OCI-LY3 (cell line): ENCODE measurements around the gene SIX1.

Source experiments
- H2AFZ ChIP-seq: fragments of 200-600, 300-600 bp; shearing (Covaris generic); 2 replicates; pipeline ENCODE4 v1.6.0; 2014; ENCODE audit warnings: antibody characterized with exemption, low read depth, low read length
- H3K27ac ChIP-seq: fragments of 200-600, 300-600 bp; sonication (generic); 2 replicates; pipeline ENCODE4 v1.5.1; 2014; ENCODE audit warnings: mild to moderate bottlenecking, low read length, moderate library complexity, mixed read lengths
- H3K27me3 ChIP-seq: fragments of 200-600, 300-600 bp; sonication (generic); 2 replicates; pipeline ENCODE4 v1.6.1; 2014; ENCODE audit warnings: low read depth, low read length, mixed read lengths
- H3K36me3 ChIP-seq: fragments of 200-600, 300-600 bp; sonication (generic); replicated peaks from 2 replicates; pipeline ENCODE3; 2014; ENCODE audit warnings: low read depth, low read length, mixed read lengths
- H3K4me1 ChIP-seq: fragments of 300-600, 200-600 bp; sonication (generic); 2 replicates; pipeline ENCODE4 v1.6.1; 2014; ENCODE audit warnings: low read length, mixed read lengths
- H3K4me2 ChIP-seq: fragments of 200-600, 300-600 bp; sonication (generic); 2 replicates; pipeline ENCODE4 v1.6.1; 2014; ENCODE audit warnings: low read length, mixed read lengths
- H3K4me3 ChIP-seq: fragments of 300-600, 200-600 bp; sonication (generic); 2 replicates; pipeline ENCODE4 v1.5.1; 2014; ENCODE audit warnings: antibody characterized with exemption, mild to moderate bottlenecking, low read length, moderate library complexity
- H3K79me2 ChIP-seq: fragments of 300-600, 200-600 bp; shearing (Covaris generic); 2 replicates; pipeline ENCODE4 v1.6.1; 2014; ENCODE audit warnings: mild to moderate bottlenecking, low read length, mixed read lengths
- H3K9ac ChIP-seq: fragments of 300-600, 200-600 bp; shearing (Covaris generic); 2 replicates; pipeline ENCODE4 v1.6.0; 2014; ENCODE audit warnings: mild to moderate bottlenecking, low read length, moderate library complexity
- H3K9me3 ChIP-seq: fragments of 200-600, 300-600 bp; shearing (Covaris generic); 2 replicates; pipeline ENCODE4 v1.6.1; 2014; ENCODE audit warnings: low read length, mixed read lengths; ENCODE audit not compliant: insufficient read depth
- H4K20me1 ChIP-seq: fragments of 200-600, 300-600 bp; sonication (generic); 2 replicates; pipeline ENCODE4 v1.6.1; 2016; ENCODE audit warnings: low read length, mixed read lengths; ENCODE audit not compliant: insufficient read depth
- CTCF ChIP-seq: fragments of 200-600, 300-600 bp; sonication (generic); IDR thresholded peaks from 2 replicates; pipeline ENCODE4 v1.5.1; 2014; ENCODE audit warnings: antibody characterized with exemption, low read length, low read depth
- EZH2phosphoT487 ChIP-seq: fragments of 200-600 bp; shearing (Covaris generic); IDR thresholded peaks from 2 replicates; pipeline ENCODE4 v1.6.1; 2018; ENCODE audit warnings: antibody characterized with exemption, mixed run types, low read depth

Gene SIX1

GRCh38 chr14:60618241-60618640 lies 31.0 kb downstream of the SIX1 start:
- Histone ChIP-seq H2AFZ (no peak overlapping the region), H3K27ac (no peak overlapping the region), H3K4me2 (peak overlapping the region; percentile 22; the same call in 1 of the 2 replicates), H3K79me2 (no peaks in the 10 kb centered on the region), H3K4me1 (peaks cover 10% of the 10 kb centered on the region), H3K9me3 (no peaks in the 10 kb centered on the region), H3K9ac (no peak overlapping the region), H3K27me3 (no peaks in the 10 kb centered on the region), H4K20me1 (no peaks in the 10 kb centered on the region), H3K36me3 (no peaks in the 10 kb centered on the region), H3K4me3 (no peak overlapping the region)
- no peak for TF ChIP-seq EZH2phosphoT487
- TF ChIP-seq CTCF, result no peak

- H3K4me2 ChIP-seq, result no peak overlapping the region
- no peak overlapping the region for H3K27ac ChIP-seq
Measured at GRCh38 chr14:60616461-60616959, 32.8 kb downstream of the SIX1 start.

GRCh38 chr14:60602291-60602690 lies 47.0 kb downstream of the SIX1 start:
- Histone ChIP-seq H2AFZ (no peak overlapping the region), H4K20me1 (no peaks in the 10 kb centered on the region), H3K9ac (no peak overlapping the region), H3K79me2 (no peaks in the 10 kb centered on the region), H3K27ac (no peak overlapping the region), H3K27me3 (0 out of 2 replicates have a peak, but pooled peaks cover 8% of the 10 kb centered on the region), H3K36me3 (no peaks in the 10 kb centered on the region), H3K9me3 (no peaks in the 10 kb centered on the region; the same call in 1 of the 2 replicates), H3K4me2 (no peak overlapping the region), H3K4me3 (no peak overlapping the region), H3K4me1 (no peaks in the 10 kb centered on the region)
- TF ChIP-seq CTCF, result no peak

More at GRCh38 chr14:60616461-60616959, 32.8 kb downstream of the SIX1 start:
- Histone ChIP-seq H3K27me3 (no peaks in the 10 kb centered on the region), H3K4me3 (no peak overlapping the region), H3K4me1 (peaks cover 10% of the 10 kb centered on the region), H3K9me3 (no peaks in the 10 kb centered on the region), H4K20me1 (no peaks in the 10 kb centered on the region), H3K9ac (no peak overlapping the region), H3K36me3 (no peaks in the 10 kb centered on the region), H2AFZ (no peak overlapping the region), H3K79me2 (no peaks in the 10 kb centered on the region)
- TF ChIP-seq CTCF (no peak), EZH2phosphoT487 (no peak)

GRCh38 chr14:60599727-60600126 lies 49.5 kb downstream of the SIX1 start:
- H3K9me3 ChIP-seq, result no peaks in the 10 kb centered on the region
- H2AFZ ChIP-seq, result no peak overlapping the region
- no peak overlapping the region for H3K27ac ChIP-seq
- no peaks in the 10 kb centered on the region for H3K36me3 ChIP-seq
- H3K9ac ChIP-seq, result no peak overlapping the region
- no peak overlapping the region for H3K4me3 ChIP-seq
- no peaks in the 10 kb centered on the region for H4K20me1 ChIP-seq
- H3K27me3 ChIP-seq, result 0 out of 2 replicates have a peak, but pooled peaks cover 8% of the 10 kb centered on the region
- no peaks in the 10 kb centered on the region for H3K4me1 ChIP-seq
- no peak for TF ChIP-seq EZH2phosphoT487
- no peak for TF ChIP-seq CTCF
- no peak overlapping the region for H3K4me2 ChIP-seq
- H3K79me2 ChIP-seq, result no peaks in the 10 kb centered on the region
